Measurements from ENCODE around the gene UCK2.

Gene UCK2

GRCh38 chr1:165847486-165847885, 20.1 kb downstream of the UCK2 start:
- TF ChIP-seq NFIC (IDR thresholded peaks at IDR 0.05) (no peak), CREB1 (IDR thresholded peaks at IDR 0.05; ENCODE audit: low read depth) (no peak), USF1 (IDR thresholded peaks at IDR 0.05) (no peak), MAX (IDR thresholded peaks at IDR 0.05) (no peak), EP300 (IDR thresholded peaks at IDR 0.05; ENCODE audit: borderline replicate concordance) (no peak), ZBTB7A (IDR thresholded peaks at IDR 0.05; ENCODE audit: low read depth) (no peak), EGR1 (IDR thresholded peaks at IDR 0.05) (no peak)

- no peak for TF ChIP-seq EGR1 (IDR thresholded peaks at IDR 0.05)
- TF ChIP-seq RAD21 (IDR thresholded peaks at IDR 0.05; ENCODE audit: low read depth), result no peak
- no peak for TF ChIP-seq TAF1 (IDR thresholded peaks at IDR 0.05; ENCODE audit: low read depth)
- TF ChIP-seq MAX (IDR thresholded peaks at IDR 0.05), result no peak
- no peak for TF ChIP-seq TEAD4 (IDR thresholded peaks at IDR 0.05)
- no peak for TF ChIP-seq YY1 (IDR thresholded peaks at IDR 0.05; ENCODE audit: low read depth)
- TF ChIP-seq USF1 (IDR thresholded peaks at IDR 0.05), result no peak
- TF ChIP-seq FOXM1 (IDR thresholded peaks at IDR 0.05; ENCODE audit: borderline replicate concordance, low read depth), result no peak
- TF ChIP-seq REST (IDR thresholded peaks at IDR 0.05; ENCODE audit: low read depth), result no peak
- no peak for TF ChIP-seq CEBPB (IDR thresholded peaks at IDR 0.05)
Measured at GRCh38 chr1:165849353-165850133, 22.1 kb downstream of the UCK2 start.

- TF ChIP-seq REST (IDR thresholded peaks at IDR 0.05; ENCODE audit: low read depth), result no peak
- no peak for TF ChIP-seq NFIC (IDR thresholded peaks at IDR 0.05)
- TF ChIP-seq MAX (IDR thresholded peaks at IDR 0.05), result no peak
- no peak for TF ChIP-seq EP300 (IDR thresholded peaks at IDR 0.05; ENCODE audit: borderline replicate concordance)
- no peak for TF ChIP-seq FOXM1 (IDR thresholded peaks at IDR 0.05; ENCODE audit: borderline replicate concordance, low read depth)
- no peak for TF ChIP-seq CREB1 (IDR thresholded peaks at IDR 0.05; ENCODE audit: low read depth)
- TF ChIP-seq TCF12 (IDR thresholded peaks at IDR 0.05; ENCODE audit: low read depth), result no peak
- no peak for TF ChIP-seq YY1 (IDR thresholded peaks at IDR 0.05; ENCODE audit: low read depth)
- no peak for TF ChIP-seq TEAD4 (IDR thresholded peaks at IDR 0.05)
Measured at GRCh38 chr1:165851034-165851658, 23.7 kb downstream of the UCK2 start.

- TF ChIP-seq ZBTB7A (IDR thresholded peaks at IDR 0.05; ENCODE audit: low read depth), result no peak
Measured at GRCh38 chr1:165852871-165853270, 25.5 kb downstream of the UCK2 start.

- TF ChIP-seq YY1 (IDR thresholded peaks at IDR 0.05; ENCODE audit: low read depth), result no peak
- no peak for TF ChIP-seq USF1 (IDR thresholded peaks at IDR 0.05)
- TF ChIP-seq TCF12 (IDR thresholded peaks at IDR 0.05; ENCODE audit: low read depth), result no peak
- no peak for TF ChIP-seq REST (IDR thresholded peaks at IDR 0.05; ENCODE audit: low read depth)
- no peak for TF ChIP-seq TAF1 (IDR thresholded peaks at IDR 0.05; ENCODE audit: low read depth)
- no peak for TF ChIP-seq RAD21 (IDR thresholded peaks at IDR 0.05; ENCODE audit: low read depth)
- TF ChIP-seq CREB1 (IDR thresholded peaks at IDR 0.05; ENCODE audit: low read depth), result no peak
- no peak for TF ChIP-seq FOXM1 (IDR thresholded peaks at IDR 0.05; ENCODE audit: borderline replicate concordance, low read depth)
- no peak for TF ChIP-seq NFIC (IDR thresholded peaks at IDR 0.05)
- TF ChIP-seq MAX (IDR thresholded peaks at IDR 0.05), result no peak
- TF ChIP-seq CEBPB (IDR thresholded peaks at IDR 0.05), result no peak
- no peak for TF ChIP-seq ZBTB7A (IDR thresholded peaks at IDR 0.05; ENCODE audit: low read depth)
- TF ChIP-seq TEAD4 (IDR thresholded peaks at IDR 0.05), result no peak
- no peak for TF ChIP-seq EGR1 (IDR thresholded peaks at IDR 0.05)
- no peak for TF ChIP-seq EP300 (IDR thresholded peaks at IDR 0.05; ENCODE audit: borderline replicate concordance)
Measured at GRCh38 chr1:165853528-165854075, 26.2 kb downstream of the UCK2 start.
